HG03565 (cell line): Measurements from ENCODE around the gene KRTCAP3.
A peak's percentile ranks its signal among the peaks of the same experiment; 100 is the strongest.
"Not testable (repeated sequence)": the region's sequence is repeated elsewhere in the genome, so short reads cannot be mapped to it uniquely, and the experiment has no call there.

ENCODE experiments used
- ATAC-seq: cut with Tn5 transposase; IDR thresholded peaks from one replicate; pipeline ENCODE4 v1.9.1; 2021; ENCODE audit warnings: mild to moderate bottlenecking, moderate library complexity; ENCODE audit not compliant: unreplicated experiment

Gene KRTCAP3, protein sequence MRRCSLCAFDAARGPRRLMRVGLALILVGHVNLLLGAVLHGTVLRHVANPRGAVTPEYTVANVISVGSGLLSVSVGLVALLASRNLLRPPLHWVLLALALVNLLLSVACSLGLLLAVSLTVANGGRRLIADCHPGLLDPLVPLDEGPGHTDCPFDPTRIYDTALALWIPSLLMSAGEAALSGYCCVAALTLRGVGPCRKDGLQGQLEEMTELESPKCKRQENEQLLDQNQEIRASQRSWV

DNA sequence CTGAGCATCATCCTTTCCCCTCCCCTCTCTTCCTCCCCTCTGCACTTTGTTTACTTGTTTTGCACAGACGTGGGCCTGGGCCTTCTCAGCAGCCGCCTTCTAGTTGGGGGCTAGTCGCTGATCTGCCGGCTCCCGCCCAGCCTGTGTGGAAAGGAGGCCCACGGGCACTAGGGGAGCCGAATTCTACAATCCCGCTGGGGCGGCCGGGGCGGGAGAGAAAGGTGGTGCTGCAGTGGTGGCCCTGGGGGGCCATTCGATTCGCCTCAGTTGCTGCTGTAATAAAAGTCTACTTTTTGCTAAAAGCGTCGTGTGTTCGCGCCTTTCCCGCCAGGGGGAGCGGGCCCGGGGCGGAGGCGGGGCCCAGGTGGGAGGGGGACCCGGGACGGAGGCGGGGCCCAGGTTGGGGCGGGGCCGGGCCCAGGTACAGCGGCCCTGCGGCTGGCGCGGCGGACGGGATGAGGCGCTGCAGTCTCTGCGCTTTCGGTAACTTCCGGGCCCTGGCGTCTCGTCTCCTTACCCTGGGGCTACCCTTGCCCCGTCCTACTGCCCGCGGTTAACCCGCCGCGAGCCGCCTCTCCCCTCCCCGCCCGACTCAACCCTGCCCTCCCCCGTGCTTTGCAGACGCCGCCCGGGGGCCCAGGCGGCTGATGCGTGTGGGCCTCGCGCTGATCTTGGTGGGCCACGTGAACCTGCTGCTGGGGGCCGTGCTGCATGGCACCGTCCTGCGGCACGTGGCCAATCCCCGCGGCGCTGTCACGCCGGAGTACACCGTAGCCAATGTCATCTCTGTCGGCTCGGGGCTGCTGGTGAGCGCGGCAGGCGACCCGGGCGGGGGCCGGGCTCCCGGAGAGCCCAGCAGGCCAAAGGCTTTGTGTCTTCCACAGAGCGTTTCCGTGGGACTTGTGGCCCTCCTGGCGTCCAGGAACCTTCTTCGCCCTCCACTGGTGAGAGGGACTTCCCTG is at the start of gene KRTCAP3:
Gene KRTCAP3 (plus strand): TSS at position 424 of the 962 bp plus-strand sequence. CDS start 32 bp downstream, at position 456.
- ATAC-seq: no peak

DNA sequence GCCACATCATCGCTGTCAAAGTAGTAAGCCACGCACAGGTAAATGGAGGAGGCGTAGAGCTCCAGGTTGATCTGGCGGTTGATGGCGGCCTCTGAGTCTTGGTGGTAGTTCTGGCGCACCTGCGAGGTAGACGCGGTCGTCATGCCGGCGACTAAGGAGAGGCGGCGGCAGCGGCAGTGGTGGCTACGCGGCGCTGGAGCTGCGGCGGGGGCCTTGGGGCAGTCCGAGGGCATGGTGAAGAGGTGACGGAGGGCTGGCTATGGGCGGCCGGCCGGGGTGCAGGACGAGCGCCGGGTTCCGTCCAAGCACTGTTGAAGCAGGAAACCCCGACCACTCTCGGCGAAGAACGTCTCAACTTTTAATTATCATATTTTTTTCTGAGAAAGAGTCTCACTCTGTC is 49.0 kb upstream of the KRTCAP3 start:
- no peak for ATAC-seq

DNA sequence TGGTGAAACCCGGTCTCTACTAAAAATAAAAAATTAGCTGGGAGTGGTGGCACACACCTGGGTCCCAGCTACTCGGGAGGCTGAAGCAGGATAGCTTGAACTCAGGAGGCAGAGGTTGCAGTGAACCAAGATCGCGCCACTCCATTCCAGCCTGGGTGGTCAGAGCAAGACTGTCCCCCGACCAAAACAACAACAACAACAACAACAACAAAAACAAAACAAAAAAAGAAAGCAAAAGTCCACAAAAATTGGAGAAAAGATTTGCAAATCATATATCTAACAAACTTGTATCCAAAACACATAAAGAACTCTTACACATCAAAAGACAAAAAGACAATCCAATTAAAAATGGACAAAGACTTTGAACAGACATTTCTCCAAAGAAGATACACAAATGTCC is 43.2 kb upstream of the KRTCAP3 start:
- no peak for ATAC-seq

DNA sequence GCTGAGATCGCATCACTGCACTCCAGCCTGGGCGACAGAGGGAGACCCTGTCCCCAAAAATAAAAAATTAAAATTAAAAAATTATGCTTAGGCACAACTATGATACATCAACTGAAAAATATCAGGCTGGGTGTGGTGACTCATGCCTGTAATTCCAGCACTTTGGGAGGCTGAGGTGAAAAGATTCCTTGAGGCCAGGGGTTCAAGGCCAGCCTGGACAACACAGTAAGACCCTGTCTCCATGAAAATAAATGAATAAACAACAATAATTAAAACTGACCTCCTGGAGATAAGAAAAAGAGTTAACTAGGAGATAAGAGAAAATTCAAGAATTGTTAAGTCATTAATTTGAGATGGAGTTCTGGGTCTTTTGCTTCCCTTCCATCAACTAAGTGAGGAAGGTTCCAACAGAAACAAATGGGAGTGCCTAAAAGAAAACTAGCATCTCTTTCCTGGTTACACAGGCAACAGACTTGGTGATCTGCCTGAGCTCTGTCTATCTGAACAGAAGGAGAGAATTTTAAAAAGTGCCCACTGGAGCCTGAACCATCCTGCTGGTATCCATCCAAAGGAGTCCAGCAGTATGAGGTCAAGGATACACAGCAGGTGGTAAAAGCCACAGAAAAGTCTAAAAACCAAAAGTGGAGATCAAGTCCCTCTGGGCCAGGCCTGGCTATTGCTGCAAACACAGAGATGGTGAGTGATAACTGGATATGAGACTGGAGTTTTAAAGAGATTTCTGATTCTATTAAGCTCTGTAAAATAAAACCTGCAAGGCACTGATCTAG is 41.6 kb upstream of the KRTCAP3 start:
- ATAC-seq: no peak

DNA sequence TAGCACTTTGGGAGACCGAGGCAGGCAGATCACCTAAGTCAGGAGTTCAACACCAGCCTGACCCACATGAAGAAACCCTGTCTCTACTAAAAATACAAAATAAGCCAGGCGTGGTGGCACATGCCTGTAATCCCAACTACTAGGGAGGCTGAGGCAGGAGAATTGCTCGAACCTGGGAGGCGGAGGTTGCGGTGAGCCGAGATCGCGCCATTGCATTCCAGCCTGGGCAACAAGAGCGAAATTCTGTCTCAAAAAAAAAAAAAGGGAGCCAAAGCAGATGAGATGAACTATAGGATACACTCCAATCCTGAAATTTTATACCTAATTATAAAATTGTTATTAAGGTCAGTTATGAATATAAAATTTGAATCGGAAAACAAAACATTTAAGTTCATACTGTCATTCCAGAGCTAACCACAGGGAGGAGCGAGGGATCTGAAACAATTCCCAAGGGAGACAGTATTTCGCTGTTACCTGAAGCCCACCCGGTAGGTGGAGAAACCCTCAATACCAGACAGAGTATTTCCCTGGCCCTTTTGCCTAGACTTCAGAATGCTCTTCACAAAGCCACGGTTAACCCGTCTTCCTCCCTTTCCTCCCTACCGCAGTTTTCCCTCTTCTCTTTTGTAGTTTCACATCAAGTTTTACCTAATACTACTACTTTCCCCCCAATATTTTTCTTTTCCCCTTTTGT is 34.2 kb upstream of the KRTCAP3 start:
- ATAC-seq: no peak

DNA sequence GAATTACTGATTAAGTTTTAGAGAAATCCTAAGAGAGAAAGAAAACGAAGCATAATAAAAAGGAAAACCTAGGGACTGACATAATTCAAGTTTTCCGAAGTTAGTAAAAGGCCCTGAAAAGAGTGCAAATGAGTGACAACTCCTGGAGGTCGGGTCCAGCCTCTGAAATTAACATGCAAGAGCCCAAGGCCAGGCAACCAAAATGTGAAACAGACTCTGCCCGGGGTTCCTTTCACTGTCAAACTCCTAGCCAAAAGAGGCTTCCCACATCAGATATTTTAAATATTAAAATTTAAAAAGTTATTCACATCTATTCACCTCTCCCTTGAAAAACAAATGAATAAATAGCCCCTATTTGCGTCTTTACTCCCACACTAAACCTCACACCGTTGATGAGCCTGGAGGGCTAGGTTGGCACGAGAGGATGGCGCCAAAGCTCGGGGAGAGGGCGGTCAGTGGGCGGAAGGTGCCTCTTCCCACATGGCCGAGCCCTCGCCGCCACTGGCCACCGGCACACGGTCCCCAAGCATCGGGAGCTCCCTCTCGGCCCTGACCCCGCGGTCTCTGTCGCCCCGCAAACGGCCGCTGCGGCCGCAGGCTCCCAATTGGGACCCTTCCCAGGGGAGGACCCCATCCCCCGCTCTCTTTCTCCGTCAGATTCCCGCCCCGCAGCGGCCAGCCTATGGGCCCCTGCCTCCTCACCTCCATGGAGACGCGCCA is 33.4 kb upstream of the KRTCAP3 start:
- ATAC-seq: peak; percentile 12

DNA sequence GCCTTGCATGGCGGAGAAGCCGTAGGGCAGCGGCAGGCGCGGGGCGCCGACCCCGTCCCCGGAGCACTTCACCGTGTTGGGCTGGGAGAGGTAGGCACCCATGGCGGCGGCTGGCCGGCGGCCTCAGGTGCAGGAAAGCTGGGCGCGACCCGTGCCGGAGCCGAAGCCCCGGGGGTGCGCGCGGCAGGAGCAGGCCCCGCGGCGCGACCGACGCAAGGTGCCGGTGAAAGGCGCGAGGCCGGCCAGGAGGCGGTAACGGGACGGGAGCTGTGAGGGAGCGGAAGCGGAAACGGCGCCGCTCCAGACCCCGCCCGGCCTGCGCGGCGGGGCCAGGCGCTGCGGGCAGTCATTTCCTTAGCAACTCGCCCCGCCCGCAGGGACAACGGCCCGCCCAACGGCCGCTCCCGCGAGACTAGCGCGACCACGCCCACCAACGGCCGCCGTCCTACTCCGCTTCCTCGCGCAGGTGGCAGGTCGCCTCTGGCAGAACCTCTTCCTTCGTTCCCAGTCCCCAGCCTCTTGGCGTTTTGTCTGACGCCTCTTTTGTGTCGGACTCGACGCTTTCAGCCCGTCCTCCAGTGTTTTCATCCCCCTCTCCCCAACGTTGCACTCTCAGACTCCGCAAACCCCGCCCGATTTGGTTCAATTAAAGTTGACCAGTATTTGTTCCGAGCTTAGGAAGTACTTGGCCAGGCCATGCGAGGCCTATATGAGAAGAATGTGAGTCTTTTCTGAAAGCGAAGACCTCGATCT is 32.7 kb upstream of the KRTCAP3 start, which contains the start of gene PPM1G:
Gene PPM1G (minus strand): TSS at position 271 of the 753 bp plus-strand sequence. CDS start 169 bp downstream, at position 102.
- peak; percentile 87 for ATAC-seq

DNA sequence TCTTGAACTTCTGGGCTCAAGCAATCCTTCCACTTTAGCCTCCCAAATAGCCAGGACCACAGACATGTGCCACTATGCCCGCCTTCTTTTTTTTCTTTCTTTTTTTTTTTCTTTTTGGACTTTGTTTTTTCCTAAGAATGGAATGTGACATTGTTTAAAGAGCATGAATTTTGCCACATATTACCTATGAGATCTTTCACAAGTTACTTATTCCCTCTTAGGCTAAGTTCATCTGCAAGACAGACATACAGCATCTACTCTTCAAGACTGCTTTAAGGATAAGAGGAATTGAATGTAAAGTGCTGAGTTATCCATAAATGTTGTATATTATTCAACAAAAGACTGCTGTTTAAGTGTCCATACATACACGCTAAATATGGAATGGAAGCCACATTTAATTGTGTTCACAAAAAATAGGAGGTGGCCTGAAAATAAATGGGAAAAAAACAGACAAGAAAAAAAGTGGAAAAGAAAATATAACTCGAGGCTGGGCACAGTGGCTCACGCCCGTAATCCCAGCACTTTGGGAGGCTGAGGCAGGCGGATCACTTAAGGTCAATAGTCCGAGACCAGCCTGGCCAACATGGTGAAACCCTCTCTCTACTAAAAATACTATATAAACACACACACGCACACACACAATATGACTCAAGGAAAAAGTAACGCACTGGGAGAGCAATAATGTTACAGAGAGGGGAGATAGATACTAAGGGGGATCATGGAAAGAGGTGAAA is 29.6 kb upstream of the KRTCAP3 start:
- ATAC-seq: no peak

DNA sequence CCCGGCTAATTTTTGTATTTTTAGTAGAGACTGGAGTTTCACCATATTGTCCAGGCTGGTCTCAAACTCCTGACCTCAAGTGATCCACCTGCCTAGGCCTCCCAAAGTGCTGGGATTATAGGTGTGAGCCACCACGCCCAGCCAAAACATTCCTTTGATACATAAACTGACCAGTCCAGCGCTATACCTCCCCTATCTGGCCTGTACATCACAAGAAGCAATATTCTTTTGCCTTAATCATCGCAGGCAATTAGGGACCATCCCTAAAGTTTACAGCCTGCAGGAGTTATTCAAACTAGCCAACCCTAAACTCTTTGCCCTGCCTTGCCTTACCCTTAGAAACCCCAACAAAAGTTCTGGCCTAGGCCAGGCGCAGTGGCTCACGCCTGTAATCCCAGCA is 26.0 kb upstream of the KRTCAP3 start:
- ATAC-seq: no peak

DNA sequence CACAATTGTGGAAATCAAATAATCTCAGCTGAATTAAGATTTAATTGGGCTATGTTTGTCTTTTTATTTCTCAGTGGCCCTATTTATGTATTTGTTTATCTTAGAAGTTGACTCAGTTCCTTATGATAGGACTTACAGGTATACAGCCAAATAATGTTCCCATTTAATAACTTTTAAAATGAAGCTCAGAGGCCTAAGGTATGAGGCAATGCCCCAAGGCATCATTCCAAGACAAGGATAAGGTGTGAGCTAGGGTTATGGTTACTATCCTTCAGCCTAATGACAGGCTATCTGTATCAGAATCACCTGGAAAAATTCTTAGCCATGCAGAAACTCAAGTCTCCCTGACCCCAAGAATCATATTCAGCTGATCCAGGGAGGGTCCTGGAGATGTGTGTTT is 21.2 kb upstream of the KRTCAP3 start:
- ATAC-seq: no peak

DNA sequence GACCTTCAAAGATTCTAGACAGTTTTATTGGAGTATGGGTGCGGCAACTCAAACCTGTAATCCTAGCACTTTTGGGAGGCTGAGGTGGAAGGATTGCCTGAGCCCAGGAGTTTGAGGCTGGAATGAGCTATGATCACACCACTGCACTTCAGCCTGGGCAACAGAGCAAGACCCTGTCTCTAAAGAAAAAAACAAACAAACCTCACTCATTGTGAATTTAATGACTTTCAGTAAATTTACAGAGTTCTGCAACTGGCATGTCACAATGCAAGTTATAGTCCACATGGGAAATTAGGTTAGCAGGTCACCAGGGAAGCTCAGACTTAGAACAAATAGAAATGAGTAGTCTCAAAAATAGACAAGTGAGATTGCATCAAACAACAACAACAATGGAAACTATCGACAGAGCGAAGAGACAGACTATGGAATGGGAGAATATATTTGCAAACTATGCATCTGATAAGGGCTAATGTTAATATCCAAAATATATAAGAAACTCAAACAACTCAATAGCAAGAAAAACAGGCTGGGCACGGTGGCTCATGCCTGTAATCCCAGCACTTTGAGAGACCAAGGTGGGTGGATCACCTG is 20.4 kb upstream of the KRTCAP3 start:
- no peak for ATAC-seq

DNA sequence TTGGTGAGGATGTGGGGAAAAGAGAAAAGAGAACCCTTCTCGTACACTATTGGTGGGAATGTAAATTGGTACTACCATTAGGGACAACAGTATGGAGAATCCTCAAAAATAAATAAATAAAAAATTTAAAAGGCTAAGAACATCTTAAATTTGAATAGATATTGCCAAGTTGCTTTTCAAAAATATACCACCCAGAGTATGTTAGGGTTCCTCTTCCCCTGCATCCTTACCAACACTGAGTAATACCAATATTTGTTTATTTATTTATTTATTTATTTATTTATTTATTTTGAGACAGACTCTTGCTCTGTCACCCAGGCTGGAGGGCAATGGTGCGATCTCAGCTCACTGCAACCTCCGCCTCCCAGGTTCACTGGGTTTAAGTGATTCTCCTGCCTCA is 19.2 kb upstream of the KRTCAP3 start:
- ATAC-seq: no peak

DNA sequence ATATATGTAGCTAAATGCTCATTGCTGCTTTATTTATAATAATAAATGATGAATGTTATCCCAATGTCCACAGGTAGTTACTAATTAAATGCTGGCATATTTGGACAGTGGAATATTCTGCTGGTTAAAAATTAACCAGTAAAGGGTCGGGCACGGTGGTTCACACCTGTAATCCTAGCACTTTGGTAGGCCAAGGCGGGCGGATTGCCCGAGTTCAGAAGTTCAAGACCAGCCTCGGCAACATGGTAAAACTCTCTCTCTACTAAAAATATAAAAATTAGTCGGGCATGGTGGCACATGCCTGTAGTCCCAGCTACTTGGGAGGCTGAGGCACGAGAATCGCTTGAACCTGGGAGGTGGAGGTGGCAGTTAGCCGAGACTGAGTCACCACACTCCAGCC is 17.1 kb upstream of the KRTCAP3 start:
- ATAC-seq: not testable (repeated sequence)

DNA sequence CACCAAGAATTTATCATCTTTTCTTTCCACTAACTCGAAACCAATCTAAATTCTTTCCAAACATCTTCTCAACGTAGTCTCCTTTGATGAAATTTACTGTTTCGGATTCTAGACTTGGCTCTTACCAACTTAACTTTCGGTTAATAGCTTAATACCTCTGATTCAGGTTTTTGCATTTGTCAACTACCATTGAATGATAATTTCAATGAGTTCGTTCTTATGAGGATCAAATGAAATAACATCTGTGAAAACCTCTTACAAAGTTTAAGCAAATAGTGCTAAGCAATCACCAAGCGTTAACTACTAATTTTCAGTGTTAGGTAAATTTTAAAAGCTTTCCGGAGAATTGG is 14.3 kb upstream of the KRTCAP3 start:
- ATAC-seq: no peak

DNA sequence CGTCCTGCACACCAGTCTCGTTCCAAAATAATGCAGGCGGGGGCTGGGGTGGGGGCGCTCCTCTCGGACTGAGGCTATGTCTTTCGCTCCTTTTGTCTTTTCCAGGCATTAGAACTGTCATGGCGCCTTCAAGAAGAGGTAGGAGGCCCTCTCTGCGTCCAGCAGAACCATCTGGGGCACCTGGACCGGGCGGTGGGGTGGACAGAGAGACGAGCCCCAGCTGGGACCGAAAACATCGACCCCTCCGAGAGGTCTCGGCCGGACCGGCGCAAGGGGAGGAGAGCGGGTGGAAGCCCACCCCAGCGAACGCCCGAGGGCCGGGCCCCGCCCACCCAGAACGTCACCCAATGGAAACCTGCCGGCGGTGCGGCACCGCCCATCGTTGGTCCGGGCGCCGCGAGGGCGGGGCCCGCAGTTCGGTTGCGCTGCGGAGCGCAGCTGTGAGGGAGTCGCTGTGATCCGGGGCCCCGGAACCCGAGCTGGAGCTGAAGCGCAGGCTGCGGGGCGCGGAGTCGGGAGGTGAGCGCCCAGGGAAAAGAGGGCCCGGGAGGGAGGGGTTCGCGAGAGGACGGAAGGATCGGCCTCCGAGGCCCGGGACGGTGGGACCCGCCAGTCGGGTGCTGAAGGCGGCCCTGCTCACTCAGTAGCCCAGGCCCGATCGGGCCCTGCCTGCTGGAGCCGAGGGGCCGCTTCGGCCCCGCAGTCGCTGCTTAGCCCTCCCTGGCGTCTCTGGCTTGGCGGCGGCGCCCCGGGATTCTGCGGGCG is 13.8 kb upstream of the KRTCAP3 start, which contains the start of gene NRBP1:
Gene NRBP1 (plus strand): TSS at position 419 of the 765 bp plus-strand sequence. CDS start 4,643 bp downstream, outside the sequence.
- peak; percentile 85 for ATAC-seq

DNA sequence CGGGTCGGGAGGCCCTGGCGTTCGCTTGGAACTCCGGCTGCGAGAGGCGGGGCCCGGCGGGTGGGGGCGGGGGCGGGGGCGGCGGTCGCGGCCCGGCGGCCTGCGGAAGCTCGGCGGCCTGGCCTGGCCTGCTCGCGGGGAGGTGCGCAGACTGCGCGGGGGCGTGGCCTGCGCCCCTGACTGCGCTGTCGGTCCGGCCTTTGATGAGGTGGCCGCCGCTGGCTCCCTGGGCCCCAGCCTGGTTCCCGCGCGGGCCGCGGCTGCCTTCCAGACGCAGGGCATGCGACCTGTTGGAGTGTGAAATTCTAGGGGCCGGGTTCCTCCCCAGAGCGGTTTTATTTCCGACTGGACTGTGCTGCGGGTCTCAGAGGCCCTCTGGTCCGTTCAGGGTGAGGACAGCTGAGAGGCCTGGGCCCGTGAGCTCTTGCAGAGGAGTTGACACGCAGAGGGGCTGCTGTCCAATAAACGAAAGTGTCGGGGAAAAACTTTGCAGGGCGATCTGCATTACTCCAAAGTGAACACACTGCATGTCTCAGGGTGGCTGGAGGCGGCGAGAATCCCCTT is 13.1 kb upstream of the KRTCAP3 start:
- peak; percentile 36 for ATAC-seq

DNA sequence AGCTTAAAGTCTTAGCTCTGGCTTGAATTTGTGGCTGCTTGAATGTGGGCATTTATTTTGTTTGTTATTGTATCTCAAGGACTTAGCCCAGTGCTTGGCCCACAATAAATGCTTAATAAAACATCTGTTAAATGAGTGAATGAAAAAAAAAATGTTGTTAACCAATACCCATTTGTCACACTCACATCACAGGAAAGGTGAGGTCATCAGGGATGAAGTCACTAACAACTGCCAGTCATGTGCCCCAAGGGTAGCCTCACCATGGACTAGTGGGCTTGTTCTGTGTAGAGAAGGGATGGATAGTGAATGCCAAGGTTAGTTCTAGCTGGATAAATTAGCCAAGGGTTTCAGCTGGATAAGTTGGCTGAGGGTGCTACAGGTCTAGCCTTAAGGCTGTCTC is 10.8 kb upstream of the KRTCAP3 start:
- no peak for ATAC-seq
